NCI-H774 (cell line): Measurements from ENCODE around the gene MBD6.

Experiments used
- DNase-seq: peaks from one replicate; lab custom pipeline; 2025; lab: John Stamatoyannopoulos, UW

Gene MBD6, protein sequence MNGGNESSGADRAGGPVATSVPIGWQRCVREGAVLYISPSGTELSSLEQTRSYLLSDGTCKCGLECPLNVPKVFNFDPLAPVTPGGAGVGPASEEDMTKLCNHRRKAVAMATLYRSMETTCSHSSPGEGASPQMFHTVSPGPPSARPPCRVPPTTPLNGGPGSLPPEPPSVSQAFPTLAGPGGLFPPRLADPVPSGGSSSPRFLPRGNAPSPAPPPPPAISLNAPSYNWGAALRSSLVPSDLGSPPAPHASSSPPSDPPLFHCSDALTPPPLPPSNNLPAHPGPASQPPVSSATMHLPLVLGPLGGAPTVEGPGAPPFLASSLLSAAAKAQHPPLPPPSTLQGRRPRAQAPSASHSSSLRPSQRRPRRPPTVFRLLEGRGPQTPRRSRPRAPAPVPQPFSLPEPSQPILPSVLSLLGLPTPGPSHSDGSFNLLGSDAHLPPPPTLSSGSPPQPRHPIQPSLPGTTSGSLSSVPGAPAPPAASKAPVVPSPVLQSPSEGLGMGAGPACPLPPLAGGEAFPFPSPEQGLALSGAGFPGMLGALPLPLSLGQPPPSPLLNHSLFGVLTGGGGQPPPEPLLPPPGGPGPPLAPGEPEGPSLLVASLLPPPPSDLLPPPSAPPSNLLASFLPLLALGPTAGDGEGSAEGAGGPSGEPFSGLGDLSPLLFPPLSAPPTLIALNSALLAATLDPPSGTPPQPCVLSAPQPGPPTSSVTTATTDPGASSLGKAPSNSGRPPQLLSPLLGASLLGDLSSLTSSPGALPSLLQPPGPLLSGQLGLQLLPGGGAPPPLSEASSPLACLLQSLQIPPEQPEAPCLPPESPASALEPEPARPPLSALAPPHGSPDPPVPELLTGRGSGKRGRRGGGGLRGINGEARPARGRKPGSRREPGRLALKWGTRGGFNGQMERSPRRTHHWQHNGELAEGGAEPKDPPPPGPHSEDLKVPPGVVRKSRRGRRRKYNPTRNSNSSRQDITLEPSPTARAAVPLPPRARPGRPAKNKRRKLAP

DNA sequence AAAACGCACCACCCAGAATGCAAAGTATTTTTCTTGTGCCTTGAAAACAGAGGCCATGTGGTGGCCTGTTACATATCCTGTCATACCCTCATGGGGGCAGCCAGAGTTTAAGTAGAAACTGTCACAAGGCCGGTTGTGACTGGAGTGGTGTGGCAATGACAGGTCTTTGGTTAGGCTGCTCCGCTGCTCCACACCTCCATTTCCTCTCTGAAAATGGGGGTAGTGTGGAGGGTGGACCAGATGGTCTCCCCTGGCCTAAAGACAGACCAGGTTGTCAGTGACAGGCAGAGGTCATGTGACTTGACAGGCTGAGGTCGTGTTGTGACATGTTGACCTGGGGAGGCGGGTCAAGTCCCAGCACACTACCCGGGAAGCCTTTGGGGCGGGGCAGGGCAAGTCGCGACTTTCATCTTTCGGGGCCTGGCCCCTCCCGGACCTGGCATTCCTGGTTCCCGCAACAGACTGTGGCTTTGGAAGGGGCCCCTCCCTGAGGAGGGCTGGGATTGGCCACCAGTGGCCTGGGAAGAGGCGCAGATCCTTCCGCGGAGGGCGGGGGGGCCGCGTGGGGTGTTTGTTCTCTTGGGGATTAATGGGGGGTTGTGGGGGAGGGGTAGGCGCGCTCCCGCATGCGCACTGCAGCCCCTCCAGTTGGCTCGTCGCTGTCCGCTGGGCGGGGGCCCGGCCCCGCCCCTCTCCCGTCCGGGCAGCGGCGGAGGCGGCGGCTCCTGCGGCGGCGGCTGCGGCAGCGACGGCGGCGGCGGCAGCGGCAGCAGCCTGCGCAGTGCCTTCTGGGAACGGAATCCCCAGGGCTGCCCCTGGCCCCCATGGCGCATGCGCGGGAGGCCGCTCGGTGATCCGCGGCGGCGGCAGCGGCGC is at the start of gene MBD6:
Gene MBD6 (plus strand): TSS at position 814 of the 876 bp plus-strand sequence. CDS start 1,480 bp downstream, outside the sequence.
- peak; percentile 96 for DNase-seq

DNA sequence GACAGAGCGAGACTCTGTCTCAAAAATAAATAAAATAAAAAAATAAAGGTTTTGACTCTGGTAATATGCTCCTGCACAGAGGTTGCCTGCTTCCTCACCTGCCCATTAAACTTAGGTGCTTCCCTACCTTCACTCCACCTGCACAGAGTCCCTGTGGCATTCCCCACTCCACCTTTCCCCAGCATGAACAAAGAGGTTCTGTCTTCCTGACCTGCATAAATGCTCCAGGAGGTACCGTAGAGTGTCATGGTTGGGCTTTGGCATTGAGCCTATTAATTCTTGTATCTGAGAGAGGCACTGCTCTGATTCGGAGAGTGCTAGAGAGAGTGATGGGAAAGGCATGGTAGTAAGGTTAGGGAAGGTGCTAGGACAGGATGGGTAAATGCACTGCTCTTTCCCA is 49.2 kb upstream of the MBD6 start:
- DNase-seq: no peak

GRCh38 chr12:57473886-57474285 is 48.7 kb upstream of the MBD6 start:
- no peak for DNase-seq

DNA sequence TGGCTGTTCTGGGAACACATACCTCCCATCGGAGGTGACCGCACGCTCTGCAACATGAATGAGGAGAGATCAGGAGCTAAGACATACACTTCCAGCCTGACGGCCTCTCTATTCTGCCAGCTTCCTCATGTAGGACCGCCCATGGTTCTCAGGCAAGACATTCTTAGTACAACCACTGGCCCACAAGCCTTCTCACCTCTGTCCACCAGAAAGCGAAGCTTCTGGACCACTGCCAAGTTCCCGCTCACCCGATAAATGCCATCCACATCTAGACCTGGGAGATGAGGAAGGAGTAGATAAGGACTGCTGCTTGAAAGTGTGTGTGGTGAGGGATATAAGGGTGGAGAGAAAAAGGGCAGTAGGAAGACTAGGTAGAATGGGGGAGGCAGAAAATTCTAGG is 48.2 kb upstream of the MBD6 start:
- no peak for DNase-seq

GRCh38 chr12:57474862-57475261 is 47.8 kb upstream of the MBD6 start:
- no peak for DNase-seq

DNA sequence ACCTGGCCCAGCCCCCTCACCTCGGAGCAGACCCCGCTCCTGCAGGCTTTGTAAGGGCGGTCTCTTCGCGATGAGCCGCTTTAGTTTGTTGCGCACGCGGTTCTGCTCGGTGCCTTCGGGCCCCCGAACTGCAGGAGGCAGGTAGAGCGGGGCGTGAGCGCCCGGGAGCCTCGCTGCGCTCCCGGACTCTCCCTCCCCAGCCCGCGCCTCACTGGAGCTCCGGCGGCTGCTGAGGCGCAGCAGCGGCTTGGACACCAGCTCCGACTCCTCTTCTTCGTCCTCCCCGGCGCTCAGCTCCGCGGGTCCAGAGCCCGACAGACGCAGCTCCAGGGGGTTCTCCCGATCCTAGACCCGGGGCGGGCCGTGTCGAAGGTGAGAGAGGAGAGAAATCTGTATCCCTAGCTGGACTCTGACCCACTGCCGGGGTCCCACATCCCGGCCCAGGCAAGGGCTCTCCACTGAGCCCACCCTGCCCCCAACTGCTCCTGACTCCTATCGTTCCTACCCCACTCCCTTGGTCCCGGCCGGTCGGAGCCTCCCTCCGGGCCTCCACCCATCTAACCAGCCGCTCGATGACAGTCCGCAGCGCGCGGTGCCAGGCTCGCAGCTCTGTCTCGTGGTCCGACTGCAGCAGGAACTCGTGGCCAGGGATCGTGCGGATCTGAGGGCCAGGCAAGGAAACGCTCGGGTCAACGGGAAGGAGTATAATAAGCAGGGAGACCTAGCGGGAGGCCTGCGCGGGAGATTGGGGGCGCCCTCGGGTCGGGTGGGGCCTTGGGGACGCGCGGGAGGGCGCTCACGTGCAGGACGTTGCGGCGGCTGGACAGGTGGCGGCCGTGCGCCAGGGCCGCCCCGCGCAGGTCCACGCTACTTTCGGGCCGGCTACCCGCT is 47.1 kb upstream of the MBD6 start:
- no peak for DNase-seq

DNA sequence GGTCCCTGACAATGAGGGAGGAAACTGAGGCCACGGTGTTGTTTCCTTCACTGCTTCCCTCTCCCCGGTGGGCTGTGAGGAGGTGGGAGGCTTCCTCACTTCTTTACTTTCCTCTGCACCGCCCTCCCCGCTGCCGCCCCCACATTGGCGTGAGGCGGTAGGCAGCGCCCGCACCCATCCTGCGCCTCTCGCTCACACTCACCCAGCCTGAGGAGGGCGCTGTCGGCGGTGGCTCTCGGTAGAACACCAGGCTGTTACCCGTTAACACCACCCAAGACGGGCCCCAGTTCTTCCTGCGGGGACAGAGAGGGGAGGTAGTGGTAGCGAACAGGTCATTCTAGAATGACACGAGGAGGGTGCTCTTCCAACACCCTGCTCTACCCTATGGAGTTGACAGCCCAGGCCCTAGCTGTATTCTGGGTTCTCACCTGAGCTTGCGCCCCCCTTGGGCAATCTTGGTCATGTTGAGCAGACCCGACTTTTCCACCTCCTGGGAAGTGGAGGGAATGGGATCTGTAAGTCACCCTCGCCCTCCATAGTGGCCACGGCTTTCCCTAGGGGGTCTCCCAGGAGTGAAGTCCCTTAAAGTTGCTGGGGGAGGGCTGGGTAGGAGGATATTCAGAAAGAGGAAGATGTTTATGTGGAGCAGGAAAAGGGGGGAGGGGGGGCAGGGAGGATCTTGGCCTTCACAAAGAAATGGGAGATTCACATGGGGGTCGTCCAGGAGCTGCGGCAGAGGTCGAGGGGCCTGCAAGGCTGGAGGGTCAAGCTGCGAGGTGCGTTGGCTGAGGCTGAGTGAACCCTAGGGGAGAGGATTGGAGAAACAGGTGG is 46.2 kb upstream of the MBD6 start:
- no peak for DNase-seq

GRCh38 chr12:57476993-57477709 is 45.5 kb upstream of the MBD6 start:
- no peak for DNase-seq

DNA sequence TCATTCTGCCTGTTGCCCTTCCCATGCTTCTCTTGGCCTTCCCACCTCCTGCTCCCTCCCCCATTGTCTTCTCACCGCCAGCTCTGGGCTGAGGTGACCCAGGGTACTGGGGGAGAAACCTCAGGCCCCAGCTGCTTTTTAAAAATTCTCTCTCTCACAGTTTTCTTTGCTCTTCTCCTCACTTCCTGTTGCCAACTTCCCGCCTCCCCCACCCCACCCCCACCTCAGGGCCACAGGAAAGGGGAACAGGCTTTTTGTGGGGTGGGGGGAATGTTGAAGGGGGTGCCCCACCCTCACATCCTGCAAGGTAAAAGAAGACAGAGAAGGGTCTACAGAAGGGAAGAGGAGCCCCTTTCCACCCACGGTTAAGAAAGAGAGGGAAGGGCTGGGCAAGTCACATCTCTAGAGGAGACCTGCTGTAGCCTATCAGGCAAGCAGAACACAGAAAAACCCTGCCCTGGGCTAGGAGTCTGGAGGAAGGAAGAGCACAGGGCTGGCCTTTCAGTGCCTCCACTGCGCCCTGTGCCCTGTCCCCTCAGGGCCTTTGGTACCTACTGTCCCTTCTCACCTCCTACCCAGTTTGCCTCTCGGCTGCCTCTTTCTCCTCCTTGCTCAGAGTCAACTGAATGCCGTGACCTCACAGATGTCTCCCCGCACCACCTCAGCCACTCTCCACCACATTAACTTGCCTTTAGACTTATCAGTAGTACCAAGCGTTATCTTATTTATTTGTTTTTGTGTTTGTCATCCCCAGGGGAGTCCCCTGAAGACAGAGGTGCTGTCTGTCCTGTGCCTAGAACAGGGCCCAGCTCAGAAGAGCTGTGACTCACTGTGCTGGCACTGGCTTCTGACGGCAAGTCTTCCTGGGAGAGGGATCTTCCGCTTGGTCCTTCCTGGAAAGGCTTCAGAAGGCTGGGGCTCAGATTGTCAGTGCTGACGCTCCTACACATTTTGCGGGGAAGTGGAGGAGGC is 44.6 kb upstream of the MBD6 start:
- DNase-seq: no peak

DNA sequence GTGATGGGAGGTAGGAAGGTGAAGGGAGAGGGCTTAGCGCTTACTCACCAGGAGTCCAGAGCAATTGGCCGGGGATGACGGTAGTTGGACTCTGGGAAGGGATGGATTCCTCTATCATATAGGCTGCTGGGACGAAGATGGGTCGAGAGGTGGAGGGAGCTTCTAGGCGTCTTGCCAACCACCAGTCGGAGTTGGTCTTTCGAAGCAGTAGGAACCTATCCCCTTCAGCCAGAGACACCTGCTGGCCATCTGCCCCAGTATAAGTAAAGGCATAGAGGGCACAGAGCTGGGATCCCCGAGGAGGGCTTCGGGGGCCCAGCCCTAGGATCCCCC is 43.6 kb upstream of the MBD6 start:
- no peak for DNase-seq

GRCh38 chr12:57479376-57480115 is 43.1 kb upstream of the MBD6 start, which contains the start of gene ARHGAP9:
Gene ARHGAP9 (minus strand): TSS chr12:57479866. CDS start chr12:57479406, 460 bp downstream.
- DNase-seq: no peak

DNA sequence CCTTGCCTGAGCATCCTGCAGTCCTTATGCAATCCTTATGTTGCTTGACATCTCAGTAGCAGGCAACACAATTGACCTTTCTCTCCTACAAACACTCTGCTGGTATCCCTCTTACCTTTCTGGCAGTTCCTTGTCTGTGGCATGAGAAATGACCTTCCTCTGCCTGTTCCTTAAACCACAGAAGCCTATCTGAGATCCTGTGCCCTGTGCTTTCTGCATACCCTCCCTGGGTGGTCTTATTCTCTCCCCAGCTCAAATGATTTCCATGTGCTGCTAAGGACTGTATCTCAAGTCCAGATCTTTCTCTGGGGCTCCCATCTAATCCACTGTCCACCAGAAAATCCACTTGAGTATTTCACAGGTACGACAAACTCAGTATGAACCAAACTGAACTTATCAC is 41.0 kb upstream of the MBD6 start:
- no peak for DNase-seq

DNA sequence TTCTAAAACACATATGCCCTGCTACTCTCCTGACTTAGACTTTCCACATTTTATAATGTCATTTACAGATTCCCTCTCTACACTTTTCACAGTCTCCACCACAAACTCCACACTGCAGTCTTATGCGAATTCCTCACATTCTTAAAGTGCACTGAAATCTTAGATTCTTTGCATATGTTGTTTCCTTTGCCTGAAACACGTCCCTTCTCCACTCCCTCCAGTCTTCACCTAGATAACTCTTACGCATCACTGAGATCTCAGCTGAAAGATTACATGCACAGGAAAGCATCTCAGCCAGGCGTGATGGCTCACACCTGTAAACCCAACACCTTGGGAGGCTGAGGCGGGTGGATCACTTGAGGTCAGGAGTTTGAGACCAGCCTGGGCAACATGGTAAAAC is 39.2 kb upstream of the MBD6 start:
- DNase-seq: no peak

DNA sequence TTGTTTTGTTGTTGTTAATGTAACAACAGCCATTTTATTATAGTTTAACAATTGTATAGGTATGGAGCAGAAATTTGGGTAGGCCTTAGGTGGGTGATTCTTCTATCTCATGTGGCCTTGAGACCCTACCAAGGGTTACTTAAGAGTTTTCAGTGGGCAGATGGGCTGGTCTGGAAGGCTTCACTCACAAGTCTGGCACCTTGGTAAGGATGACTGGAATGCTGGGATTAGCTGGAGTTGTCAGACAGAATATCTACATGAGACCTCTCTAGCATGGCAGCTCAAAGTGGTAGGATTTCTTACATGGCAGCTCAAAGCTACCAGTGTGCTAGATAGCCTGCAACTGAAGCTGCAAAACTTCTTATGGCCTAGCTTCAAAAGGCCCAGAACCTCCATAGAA is 36.9 kb upstream of the MBD6 start:
- DNase-seq: no peak

DNA sequence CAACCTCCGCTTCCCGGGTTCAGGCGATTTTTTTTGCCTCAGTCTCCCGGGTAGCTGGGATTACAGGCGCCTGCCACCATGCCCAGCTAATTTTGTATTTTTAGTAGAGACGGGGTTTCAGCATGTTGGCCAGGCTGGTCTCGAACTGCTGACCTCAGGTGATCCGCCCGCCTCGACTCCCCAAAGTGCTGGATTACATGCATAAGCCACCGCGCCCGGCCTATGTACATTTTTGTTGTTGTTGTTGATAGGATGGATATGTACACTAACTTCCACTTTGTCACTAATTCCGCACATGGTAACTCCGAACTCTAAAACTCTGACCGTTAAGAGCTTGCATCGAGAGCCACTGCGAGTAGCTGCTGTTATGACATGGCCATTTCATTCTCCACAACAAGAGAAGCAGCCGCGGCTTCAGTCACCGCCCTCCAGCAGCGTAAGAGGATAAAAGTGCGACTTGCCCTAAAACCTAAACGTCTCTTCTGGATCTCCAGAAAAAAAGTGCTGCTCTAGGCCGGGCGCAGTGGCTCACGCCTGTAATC is 35.5 kb upstream of the MBD6 start:
- DNase-seq: no peak

- peak; percentile 98 for DNase-seq
Observed at GRCh38 chr12:57487597-57488401, 34.8 kb upstream of the MBD6 start, which contains the start of gene MARS1. Gene MARS1 (plus strand): TSS chr12:57488068. CDS start chr12:57488091, 23 bp downstream.
